DOHH2 (cell line): ENCODE data around the gene SETD6.

Experiments used
- EZH2phosphoT487 ChIP-seq: fragments of 200-600 bp; sonication (generic); IDR thresholded peaks from 2 replicates; pipeline ENCODE4 v1.6.1; 2017; ENCODE audit warnings: borderline replicate concordance, mild to moderate bottlenecking, antibody characterized with exemption, low read length, moderate library complexity, mixed read lengths
- TF ChIP-seq, protein P1 (sequence below): fragments of 200-600 bp; sonication (generic); IDR thresholded peaks from one replicate; pipeline ENCODE4 v1.5.1; 2014; ENCODE audit warnings: antibody characterized with exemption, mild to moderate bottlenecking, low read depth, low read length; ENCODE audit not compliant: poor library complexity, severe bottlenecking

GRCh38 chr16:58542291-58542690 is 27.0 kb downstream of the SETD6 start:
- TF ChIP-seq, protein P1, sequence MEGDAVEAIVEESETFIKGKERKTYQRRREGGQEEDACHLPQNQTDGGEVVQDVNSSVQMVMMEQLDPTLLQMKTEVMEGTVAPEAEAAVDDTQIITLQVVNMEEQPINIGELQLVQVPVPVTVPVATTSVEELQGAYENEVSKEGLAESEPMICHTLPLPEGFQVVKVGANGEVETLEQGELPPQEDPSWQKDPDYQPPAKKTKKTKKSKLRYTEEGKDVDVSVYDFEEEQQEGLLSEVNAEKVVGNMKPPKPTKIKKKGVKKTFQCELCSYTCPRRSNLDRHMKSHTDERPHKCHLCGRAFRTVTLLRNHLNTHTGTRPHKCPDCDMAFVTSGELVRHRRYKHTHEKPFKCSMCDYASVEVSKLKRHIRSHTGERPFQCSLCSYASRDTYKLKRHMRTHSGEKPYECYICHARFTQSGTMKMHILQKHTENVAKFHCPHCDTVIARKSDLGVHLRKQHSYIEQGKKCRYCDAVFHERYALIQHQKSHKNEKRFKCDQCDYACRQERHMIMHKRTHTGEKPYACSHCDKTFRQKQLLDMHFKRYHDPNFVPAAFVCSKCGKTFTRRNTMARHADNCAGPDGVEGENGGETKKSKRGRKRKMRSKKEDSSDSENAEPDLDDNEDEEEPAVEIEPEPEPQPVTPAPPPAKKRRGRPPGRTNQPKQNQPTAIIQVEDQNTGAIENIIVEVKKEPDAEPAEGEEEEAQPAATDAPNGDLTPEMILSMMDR = no peak
- no peak for TF ChIP-seq EZH2phosphoT487
